ENCODE results near the gene KRT85. TPM values are rescaled to one million over a fixed set of nuclear protein-coding genes. Genes with fewer than 3 reads are reported as not detected.
"Not testable (repeated sequence)": the region's sequence is repeated elsewhere in the genome, so short reads cannot be mapped to it uniquely, and the experiment has no call there.

The KRT85 gene
- total and polyA plus RNA-seq, 2 donors (not counting 3 experiments of a cell fraction or from before 2014, with no cell fraction given) = not detected

- Histone ChIP-seq H2AFZ (ENCODE audit: low read depth, low read length) (no peak overlapping the region), H3K79me2 (ENCODE audit: control insufficient read depth, insufficient read depth, low read length) (no peaks in the 10 kb centered on the region), H3K4me3 (replicated peaks in 1 of 3; ENCODE audit: insufficient read depth in 1 of 3, low read depth in 1 of 3, low read length in 3 of 3) (no peak overlapping the region), H3K4me2 (ENCODE audit: insufficient read depth, low read length) (no peak overlapping the region), H3K27me3 (ENCODE audit: control insufficient read depth in 2 of 2, insufficient read depth in 2 of 2, low read length in 2 of 2) (peaks cover 0 to 2% of the 10 kb centered on the region in 2 experiments), H3K9me3 (replicated peaks; ENCODE audit: control insufficient read depth, insufficient read depth, low read length) (no peaks in the 10 kb centered on the region), H3K9me1 (replicated peaks; ENCODE audit: control insufficient read depth, extremely low read depth, insufficient read depth, low read length) (no peaks in the 10 kb centered on the region), H3K4me1 (ENCODE audit: control insufficient read depth, extremely low read depth, insufficient read depth, low read length) (no peaks in the 10 kb centered on the region), H3K27ac (ENCODE audit: insufficient read depth, low read depth, low read length) (no peak overlapping the region), H3K36me3 (ENCODE audit: control insufficient read depth in 2 of 2, extremely low read depth in 1 of 2, insufficient read depth in 2 of 2, low read length in 2 of 2) (no peaks in the 10 kb centered on the region), H3K9ac (replicated peaks; ENCODE audit: extremely low read depth, insufficient read depth, low read length) (no peak overlapping the region), H4K20me1 (replicated peaks; ENCODE audit: control insufficient read depth, extremely low read depth, insufficient read depth, low read length) (no peaks in the 10 kb centered on the region)
- BruUV-seq (replicated peaks) = no TSS peak
- ChIA-PET CTCF (no interaction called here), POLR2A (no interaction called here)
- no peak for FAIRE-seq
- intact Hi-C loops (cut with micrococcal nuclease) = no loop called here
- dilution Hi-C loops (cut with MboI; ENCODE audit: extremely low pct_ligation_motif_present, low sequenced_read_pairs) = no loop called here
- no peak for DNase-seq (ENCODE audit: low read depth, low spot score)
- TF ChIP-seq EZH2 (IDR thresholded peaks at IDR 0.05; ENCODE audit: borderline replicate concordance, low read depth, low read length, severe bottlenecking) (no peak), JUN (IDR thresholded peaks at IDR 0.05; ENCODE audit: borderline replicate concordance, insufficient read depth, insufficient read length, low read depth) (no peak), CTCF (IDR thresholded peaks at IDR 0.05; ENCODE audit: extremely low read depth in 1 of 2, insufficient read depth in 1 of 2, low read depth in 1 of 2, low read length in 2 of 2) (no peak), FOS (IDR thresholded peaks at IDR 0.05; ENCODE audit: borderline replicate concordance, insufficient read depth, low read length) (no peak), GATA2 (IDR thresholded peaks at IDR 0.05; ENCODE audit: insufficient read depth, insufficient read length, low read depth, low read length) (no peak)
- TF ChIP-seq, protein P1, sequence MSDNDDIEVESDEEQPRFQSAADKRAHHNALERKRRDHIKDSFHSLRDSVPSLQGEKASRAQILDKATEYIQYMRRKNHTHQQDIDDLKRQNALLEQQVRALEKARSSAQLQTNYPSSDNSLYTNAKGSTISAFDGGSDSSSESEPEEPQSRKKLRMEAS (IDR thresholded peaks at IDR 0.05; ENCODE audit: insufficient read depth, insufficient read length) = no peak
These were observed 44.5 kb upstream of the KRT85 start for GRCh38 chr12:52411815-52412214.

GRCh38 chr12:52410589-52411248, 43.4 kb upstream of the KRT85 start:
- DNase-seq (ENCODE audit: low read depth, low spot score); BruUV-seq (replicated peaks); intact Hi-C loops (cut with micrococcal nuclease); H3K27ac ChIP-seq (ENCODE audit: insufficient read depth, low read depth, low read length); FAIRE-seq; POLR2A ChIA-PET; H3K9ac ChIP-seq (replicated peaks; ENCODE audit: extremely low read depth, insufficient read depth, low read length); dilution Hi-C loops (cut with MboI; ENCODE audit: extremely low pct_ligation_motif_present, low sequenced_read_pairs); H3K27me3 ChIP-seq (ENCODE audit: control insufficient read depth in 2 of 2, insufficient read depth in 2 of 2, low read length in 2 of 2); H3K9me1 ChIP-seq (replicated peaks; ENCODE audit: control insufficient read depth, extremely low read depth, insufficient read depth, low read length); H4K20me1 ChIP-seq (replicated peaks; ENCODE audit: control insufficient read depth, extremely low read depth, insufficient read depth, low read length); H3K4me1 ChIP-seq (ENCODE audit: control insufficient read depth, extremely low read depth, insufficient read depth, low read length); H2AFZ ChIP-seq (ENCODE audit: low read depth, low read length); H3K4me2 ChIP-seq (ENCODE audit: insufficient read depth, low read length); H3K4me3 ChIP-seq (replicated peaks in 1 of 3; ENCODE audit: insufficient read depth in 1 of 3, low read depth in 1 of 3, low read length in 3 of 3); H3K9me3 ChIP-seq (replicated peaks; ENCODE audit: control insufficient read depth, insufficient read depth, low read length); H3K79me2 ChIP-seq (ENCODE audit: control insufficient read depth, insufficient read depth, low read length); CTCF ChIA-PET; H3K36me3 ChIP-seq (ENCODE audit: control insufficient read depth in 2 of 2, extremely low read depth in 1 of 2, insufficient read depth in 2 of 2, low read length in 2 of 2): not testable (repeated sequence)

Data from endothelial cell of umbilical vein (primary cell).